ENCODE data around the gene EPHB1.

EPHB1 gene

GRCh38 chr3:134809427-134810051 is 14.5 kb downstream of the EPHB1 start:
- no peak for DNase-seq (ENCODE audit: low read depth)

DNA sequence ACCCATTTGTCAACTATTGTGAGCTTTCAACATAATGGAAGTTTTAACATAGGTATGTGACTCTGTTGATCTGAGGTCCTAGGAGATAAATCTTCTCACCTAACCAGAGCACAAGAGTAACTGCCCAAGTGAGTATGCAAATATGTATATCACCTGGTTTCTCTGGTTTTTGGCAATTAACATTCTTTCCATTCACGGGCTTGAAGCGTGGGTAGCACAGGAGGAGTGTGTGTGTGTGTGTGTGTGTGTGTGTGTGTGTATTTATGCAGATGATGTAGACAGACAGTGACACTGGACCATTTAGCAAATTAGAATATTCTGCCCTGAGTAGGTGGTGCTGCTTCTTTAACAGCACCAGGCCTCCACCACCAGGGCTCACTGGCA is 15.0 kb downstream of the EPHB1 start:
- DNase-seq (ENCODE audit: low read depth) = no peak

DNA sequence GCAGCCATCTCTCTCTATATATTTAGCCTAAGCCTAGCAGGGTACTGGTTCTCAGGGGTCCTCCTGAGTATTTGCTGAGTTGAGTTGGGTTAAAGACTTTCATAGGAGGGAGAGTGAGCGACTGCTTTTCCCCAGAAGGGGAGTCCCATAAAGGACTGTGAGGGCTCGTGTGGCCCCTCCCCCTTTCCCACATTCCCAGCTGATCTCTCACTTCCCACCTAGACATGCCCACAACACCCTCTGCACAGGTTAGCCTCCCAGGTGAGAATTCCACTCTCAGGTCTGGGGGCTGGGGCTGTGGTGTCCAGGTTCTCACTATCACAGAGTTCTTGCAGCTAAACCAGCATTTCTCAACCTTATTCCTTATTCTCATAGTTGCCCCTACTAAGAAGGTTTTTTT is 15.8 kb downstream of the EPHB1 start:
- DNase-seq (ENCODE audit: low read depth) = no peak

- DNase-seq (ENCODE audit: low read depth) = no peak
Measured at GRCh38 chr3:134813618-134814017, 18.6 kb downstream of the EPHB1 start.

DNA sequence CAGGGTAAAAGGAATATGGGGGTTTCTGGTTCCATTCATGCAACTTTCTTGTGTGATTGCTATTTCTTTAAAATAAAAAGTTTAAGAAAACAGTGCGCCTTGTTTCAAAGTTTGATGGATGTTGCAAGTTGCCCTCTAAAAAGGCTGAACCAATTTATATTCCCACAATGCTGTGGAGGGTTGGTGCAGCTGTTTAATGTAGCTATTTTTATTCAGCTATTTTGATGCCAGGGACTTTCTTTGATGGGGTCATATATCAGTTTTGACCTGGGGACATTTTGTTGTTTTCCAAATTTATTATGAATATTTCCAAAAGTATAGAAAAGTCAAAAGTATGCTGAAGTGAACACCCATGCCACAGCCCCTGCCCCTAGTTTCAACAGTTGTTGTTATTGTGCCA is 20.5 kb downstream of the EPHB1 start:
- DNase-seq (ENCODE audit: low read depth) = no peak

- DNase-seq (ENCODE audit: low read depth) = no peak
Measured at GRCh38 chr3:134816623-134817022, 21.6 kb downstream of the EPHB1 start.

- no peak for DNase-seq (ENCODE audit: low read depth)
Measured at GRCh38 chr3:134817297-134817696, 22.2 kb downstream of the EPHB1 start.

DNA sequence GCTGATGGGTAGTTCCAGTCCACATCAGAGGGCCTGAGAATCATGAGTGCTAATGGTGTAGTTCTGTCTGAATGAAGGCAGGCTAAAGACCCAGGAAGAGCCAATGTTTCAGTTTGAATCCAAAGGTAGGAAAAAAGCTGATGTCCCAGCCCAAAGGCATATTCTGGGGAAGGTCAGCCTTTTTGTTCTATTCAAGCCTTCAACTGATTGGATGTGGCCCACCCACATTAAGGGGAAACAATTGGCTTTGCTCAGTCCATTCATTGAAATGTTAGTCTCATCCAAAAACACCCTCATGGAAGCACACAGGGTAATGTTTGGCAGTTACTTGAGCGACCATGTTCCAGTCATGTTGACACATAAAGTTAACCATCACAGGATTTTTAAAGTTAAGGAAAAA is 25.9 kb downstream of the EPHB1 start:
- DNase-seq (ENCODE audit: low read depth) = no peak

DNA sequence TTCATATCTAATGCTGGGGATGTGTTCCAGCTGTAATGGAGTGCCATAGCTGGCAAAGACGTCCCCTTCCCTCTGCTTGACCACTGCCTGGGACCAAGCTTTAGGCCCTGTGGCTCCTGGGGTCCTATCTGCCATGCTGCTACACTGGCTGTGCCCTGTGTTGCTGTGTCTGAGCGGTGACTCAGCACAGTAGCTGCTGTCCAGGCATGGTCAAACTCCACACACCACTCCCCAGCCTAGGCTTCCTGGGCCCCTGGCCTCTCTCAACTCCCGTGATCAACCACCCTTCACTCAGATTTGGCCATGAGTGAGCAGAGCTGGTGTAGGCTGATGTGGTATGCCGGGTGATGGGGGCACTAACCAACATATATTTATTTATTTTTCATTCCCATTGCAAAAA is 27.0 kb downstream of the EPHB1 start:
- DNase-seq (ENCODE audit: low read depth) = peak; percentile 5

DNA sequence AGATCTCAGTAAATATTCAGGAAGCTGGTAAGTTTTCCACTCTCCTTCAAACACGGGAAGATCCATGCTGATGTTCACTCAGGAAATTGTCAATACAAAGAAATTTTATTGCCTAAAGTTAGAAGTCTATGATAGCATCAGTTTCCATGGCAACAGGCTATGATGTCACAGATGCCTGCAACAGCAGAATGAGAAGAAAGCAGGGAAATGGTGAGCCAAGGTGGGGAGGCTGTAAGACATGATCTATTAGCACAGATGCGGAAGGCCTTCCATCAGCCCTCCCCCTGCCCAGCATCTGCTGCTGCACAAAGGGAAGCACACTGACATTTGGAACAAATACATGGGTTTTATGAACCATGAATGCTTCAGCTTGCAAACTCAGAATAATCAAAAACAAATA is 28.6 kb downstream of the EPHB1 start:
- no peak for DNase-seq (ENCODE audit: low read depth)

- DNase-seq (ENCODE audit: low read depth) = no peak
Measured at GRCh38 chr3:134824791-134825190, 29.7 kb downstream of the EPHB1 start.

DNA sequence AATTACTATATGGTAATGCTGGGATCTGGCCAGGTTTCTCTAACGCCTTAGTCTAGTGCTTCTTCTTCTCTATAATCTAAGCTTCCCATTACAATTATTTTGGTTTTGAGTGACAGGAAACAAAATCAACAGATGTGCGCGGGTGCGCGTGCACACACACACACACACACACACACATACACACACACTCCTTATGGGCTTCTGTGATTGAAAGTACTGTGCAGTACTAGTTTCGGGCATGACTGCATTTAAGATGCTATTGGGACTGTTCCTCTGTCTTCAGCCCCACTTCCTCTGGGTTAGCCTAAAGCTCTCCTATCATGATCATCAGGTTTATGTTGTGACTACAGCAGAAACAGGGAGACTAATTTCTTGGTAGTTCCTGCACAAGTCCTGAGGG is 32.2 kb downstream of the EPHB1 start:
- DNase-seq (ENCODE audit: low read depth) = no peak

GRCh38 chr3:134829721-134830120 is 34.7 kb downstream of the EPHB1 start:
- no peak for DNase-seq (ENCODE audit: low read depth)

- no peak for DNase-seq (ENCODE audit: low read depth)
Measured at GRCh38 chr3:134832585-134832984, 37.5 kb downstream of the EPHB1 start.

DNA sequence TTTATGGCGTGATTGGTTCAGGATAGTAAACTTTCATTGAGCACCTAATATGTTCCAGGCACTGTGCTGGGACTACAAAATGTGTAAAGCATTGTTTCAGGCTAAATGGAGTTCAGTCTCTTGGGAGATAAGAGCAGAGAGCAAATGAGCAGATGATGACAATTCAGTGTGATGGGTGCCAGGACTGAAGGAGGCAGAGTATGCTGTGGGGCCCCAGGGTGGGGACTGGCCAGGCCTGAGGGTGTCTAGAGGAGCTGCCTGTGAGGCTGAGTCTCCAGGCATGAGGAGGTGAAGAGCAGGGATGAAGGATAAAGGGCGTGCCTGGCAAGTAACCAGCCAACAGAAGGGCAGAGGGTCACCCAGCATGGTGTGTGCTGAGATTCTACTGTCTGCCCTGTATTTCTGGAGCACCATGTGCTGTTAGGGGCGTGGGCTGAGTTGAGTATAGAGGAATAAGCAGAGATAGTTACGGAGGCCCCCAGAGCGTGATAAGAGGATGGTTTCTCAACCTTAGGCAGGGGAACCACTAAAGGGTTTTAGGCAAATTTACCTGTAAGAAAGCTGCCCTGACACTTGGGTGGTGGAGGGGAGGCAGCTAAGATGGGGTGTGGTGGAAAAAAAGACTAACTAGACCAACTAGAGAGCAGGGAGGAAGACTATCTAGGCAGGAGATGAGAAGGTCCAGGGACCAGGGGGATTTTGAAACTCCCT is 38.5 kb downstream of the EPHB1 start:
- no peak for DNase-seq (ENCODE audit: low read depth)

DNA sequence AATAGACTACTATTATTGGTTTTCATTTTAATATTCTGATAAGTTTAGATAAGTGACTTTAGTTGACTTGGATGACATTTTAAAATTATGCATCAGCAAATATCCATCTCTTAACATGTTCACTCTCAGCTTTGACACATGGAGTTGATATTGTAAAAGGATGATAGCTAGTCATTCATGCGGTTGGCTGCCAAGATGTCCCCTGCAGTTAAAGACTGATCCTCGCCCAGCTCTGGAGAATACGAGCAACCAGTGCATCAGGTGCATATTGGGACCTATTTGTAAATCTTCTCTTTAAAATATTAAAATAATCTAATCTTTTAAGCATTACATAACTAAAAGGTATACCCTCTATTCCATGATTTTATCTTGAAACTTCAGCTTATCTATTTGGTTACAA is 41.9 kb downstream of the EPHB1 start:
- DNase-seq (ENCODE audit: low read depth) = no peak

GRCh38 chr3:134838599-134838998 is 43.5 kb downstream of the EPHB1 start:
- no peak for DNase-seq (ENCODE audit: low read depth)

GRCh38 chr3:134839422-134839821 is 44.4 kb downstream of the EPHB1 start:
- no peak for DNase-seq (ENCODE audit: low read depth)

- DNase-seq (ENCODE audit: low read depth) = no peak
Measured at GRCh38 chr3:134839990-134840389, 44.9 kb downstream of the EPHB1 start.

DNA sequence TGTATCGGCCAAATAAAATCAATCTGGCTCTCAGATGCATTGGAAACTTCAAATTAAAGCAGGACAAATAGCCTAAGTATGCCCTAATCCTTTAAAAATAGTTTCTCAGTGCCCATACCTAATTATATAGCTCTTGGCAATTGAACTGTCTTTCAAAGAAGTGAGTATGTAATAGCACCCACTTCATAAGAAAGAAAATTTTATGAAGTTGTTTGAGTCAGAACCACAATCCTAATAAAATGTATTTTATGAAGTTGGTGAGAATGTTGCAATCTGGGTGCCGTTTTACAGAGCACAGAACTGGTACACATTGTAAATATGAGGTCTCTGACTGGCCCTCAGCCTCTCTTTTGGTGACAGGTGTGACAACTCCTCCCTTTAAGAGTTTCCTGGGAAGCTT is 45.4 kb downstream of the EPHB1 start:
- peak; percentile 7 for DNase-seq (ENCODE audit: low read depth)

GRCh38 chr3:134846084-134846483 is 51.0 kb downstream of the EPHB1 start:
- DNase-seq (ENCODE audit: low read depth) = no peak

GRCh38 chr3:134846911-134847317 is 51.9 kb downstream of the EPHB1 start:
- DNase-seq (ENCODE audit: low read depth) = peak; percentile 94

DNA sequence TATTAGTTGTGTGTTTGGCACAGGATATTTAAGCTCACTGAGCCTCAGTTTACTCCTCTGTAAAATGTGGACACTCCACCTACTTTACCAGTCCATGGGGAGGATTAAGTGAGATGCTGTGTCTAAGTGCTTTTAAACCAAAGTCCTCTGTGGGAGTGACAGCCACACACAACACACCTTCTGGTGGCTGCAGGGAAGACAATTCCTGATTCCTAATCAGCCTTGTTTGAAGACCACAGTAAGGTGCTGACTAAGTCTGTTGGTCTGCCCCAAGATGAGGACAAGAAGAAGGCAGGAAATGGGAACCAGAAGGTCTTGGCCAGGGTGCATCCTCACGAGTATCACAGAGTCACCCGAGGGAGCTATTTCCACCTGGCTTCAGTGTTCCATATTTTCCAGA is 52.3 kb downstream of the EPHB1 start:
- DNase-seq (ENCODE audit: low read depth) = no peak

DNA sequence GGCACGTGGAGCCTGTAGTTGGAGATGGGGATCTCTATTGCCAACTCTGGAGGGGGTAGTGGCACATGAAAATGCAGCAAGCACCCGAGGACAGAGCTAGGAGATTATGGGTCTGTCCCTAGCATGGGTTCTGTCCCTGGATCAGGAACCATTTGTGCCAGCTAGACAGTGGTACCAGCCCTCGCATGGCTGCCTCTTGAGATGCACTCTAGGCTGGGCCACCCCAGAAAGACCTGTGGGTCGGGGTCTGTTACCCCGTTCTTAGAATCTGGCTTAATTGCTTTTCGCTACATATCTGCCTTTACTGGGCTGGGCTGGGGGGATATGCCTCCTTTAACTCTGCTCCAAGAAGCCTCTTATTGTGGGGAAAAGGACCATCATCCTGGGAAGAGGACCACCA is 54.5 kb downstream of the EPHB1 start:
- DNase-seq (ENCODE audit: low read depth) = no peak
